Endothelial cell of umbilical vein (primary cell): ENCODE data around the gene TARBP1.

Experiments used
- CTCF ChIP-seq, 2 donors: IDR thresholded peaks; 1 replicate in 1 of 2; 2 replicates in 1 of 2; pipeline ENCODE4 v1.5.1; 2011; ENCODE audit warnings: low read length in 2 of 2, mild to moderate bottlenecking in 2 of 2, moderate library complexity in 2 of 2, control low read depth in 1 of 2, inconsistent platforms in 1 of 2, low read depth in 1 of 2; ENCODE audit not compliant: insufficient read depth in 1 of 2; ENCODE audit errors: extremely low read depth in 1 of 2
- EZH2 ChIP-seq: IDR thresholded peaks from 2 replicates; pipeline ENCODE4 v1.6.1; 2012; ENCODE audit warnings: borderline replicate concordance, low read depth, mild to moderate bottlenecking, moderate library complexity, low read length, inconsistent platforms; ENCODE audit not compliant: severe bottlenecking
- GATA2 ChIP-seq: IDR thresholded peaks from 2 replicates; pipeline ENCODE4 v1.7.0; 2011; ENCODE audit warnings: low read depth, mild to moderate bottlenecking, moderate library complexity, mixed read lengths, low read length; ENCODE audit not compliant: insufficient read length, insufficient read depth
- MAX ChIP-seq: IDR thresholded peaks from 2 replicates; pipeline ENCODE4 v1.6.1; 2011; ENCODE audit not compliant: insufficient read depth, insufficient read length
- MYC ChIP-seq: IDR thresholded peaks from one replicate; pipeline ENCODE4 v1.6.1; 2011; ENCODE audit warnings: mild to moderate bottlenecking, low read depth, low read length
- POLR2A ChIP-seq: IDR thresholded peaks from 2 replicates; pipeline ENCODE4 v1.6.1; 2012; ENCODE audit warnings: low read depth, mild to moderate bottlenecking, control low read depth, low read length
- POLR2AphosphoS5 ChIP-seq: IDR thresholded peaks from 2 replicates; pipeline ENCODE4 v1.6.1; 2012; ENCODE audit warnings: low read depth, mild to moderate bottlenecking, control low read depth, low read length, moderate library complexity; ENCODE audit not compliant: insufficient read depth

DNA sequence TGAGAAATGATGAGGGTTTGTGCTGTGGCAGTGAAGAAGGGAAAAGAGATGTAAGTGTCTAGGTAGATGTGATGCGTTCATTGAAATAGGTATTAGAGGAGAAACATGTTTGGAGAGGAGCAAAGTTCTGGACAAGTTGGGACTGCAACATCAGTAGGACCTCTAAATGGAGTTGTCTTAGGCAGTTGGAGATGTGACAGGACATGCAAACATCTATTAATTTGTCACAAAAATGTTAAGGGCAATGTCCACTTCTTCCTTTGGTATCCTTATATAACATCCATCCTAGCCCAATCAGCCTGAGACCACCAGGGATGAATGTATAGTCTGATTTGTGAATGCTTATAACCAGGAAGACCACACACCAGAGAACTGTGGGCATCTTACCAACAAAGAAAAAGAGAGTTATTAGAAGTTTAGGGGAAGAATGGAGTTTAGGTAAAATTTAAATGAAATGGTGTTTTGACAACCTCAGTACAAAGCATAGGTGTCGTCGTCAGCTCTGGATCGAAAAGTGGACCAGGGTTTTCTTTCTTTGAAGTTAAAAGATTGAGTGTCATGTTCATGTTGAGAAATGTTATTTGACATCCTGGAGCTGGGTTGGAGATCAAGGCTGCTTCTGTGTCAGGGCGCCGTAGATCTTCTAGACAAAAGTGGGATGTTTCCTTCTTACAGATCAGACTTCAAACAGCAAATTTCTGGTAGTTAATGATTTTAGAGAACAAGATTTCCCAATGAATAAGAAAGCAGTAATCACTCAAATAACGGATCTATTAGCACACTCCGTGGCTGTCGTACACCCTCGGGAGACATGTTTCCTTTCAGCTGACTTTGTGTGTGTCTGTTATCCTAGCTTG is 97.1 kb downstream of the TARBP1 start:
- TF ChIP-seq CTCF (IDR thresholded peaks at IDR 0.05; ENCODE audit: extremely low read depth in 1 of 2, insufficient read depth in 1 of 2, low read depth in 1 of 2, low read length in 2 of 2) (no peak), EZH2 (no peak), POLR2A (no peak), MAX (no peak), POLR2AphosphoS5 (no peak), MYC (no peak), GATA2 (no peak)
